GM18909 (cell line): ENCODE data around the gene MS4A3.
"Not testable (repeated sequence)": the region's sequence is repeated elsewhere in the genome, so short reads cannot be mapped to it uniquely, and the experiment has no call there.

Source experiments
- ATAC-seq: cut with Tn5 transposase; IDR thresholded peaks from one replicate; pipeline ENCODE4 v1.9.1; 2021; ENCODE audit warnings: mild to moderate bottlenecking; ENCODE audit not compliant: unreplicated experiment, poor library complexity

The MS4A3 gene

DNA sequence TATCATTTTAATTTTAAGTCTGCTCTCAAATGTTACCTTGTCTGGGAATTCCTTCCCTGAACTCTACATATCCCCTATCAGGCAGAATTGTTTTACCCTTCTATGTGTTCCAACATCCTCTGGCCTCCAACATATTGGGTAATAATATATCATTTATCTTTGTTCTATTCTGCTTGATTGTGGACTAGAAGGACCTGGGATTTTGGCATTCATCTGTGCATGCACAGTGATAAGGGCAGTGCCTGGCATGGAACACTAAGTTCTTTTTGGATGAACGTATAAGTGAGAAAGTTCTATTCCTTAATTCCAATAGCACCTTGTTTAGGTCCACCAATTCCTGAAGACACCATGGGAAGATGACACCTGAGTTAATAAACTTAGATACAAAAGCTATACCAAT is 30.8 kb downstream of the MS4A3 start:
- ATAC-seq = no peak

DNA sequence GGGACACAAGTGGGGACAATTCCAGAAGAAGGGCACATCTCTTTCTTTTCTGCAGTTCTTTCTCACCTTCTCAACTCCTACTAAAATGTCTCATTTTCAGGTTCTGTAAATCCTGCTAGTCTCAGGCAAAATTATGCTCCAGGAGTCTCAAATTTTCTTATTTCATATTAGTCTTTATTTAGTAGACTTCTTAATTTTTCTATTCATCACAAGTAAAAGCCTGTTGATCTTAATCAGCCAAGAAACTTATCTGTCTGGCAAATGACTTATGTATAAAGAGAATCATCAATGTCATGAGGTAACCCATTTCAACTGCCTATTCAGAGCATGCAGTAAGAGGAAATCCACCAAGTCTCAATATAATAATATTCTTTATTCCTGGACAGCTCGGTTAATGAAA is 31.9 kb downstream of the MS4A3 start, which contains the start of gene MS4A2:
MS4A2 (plus strand) TSS at position 301 of the 400 bp plus-strand sequence. CDS start 102 bp downstream, outside the sequence.
- ATAC-seq = no peak

DNA sequence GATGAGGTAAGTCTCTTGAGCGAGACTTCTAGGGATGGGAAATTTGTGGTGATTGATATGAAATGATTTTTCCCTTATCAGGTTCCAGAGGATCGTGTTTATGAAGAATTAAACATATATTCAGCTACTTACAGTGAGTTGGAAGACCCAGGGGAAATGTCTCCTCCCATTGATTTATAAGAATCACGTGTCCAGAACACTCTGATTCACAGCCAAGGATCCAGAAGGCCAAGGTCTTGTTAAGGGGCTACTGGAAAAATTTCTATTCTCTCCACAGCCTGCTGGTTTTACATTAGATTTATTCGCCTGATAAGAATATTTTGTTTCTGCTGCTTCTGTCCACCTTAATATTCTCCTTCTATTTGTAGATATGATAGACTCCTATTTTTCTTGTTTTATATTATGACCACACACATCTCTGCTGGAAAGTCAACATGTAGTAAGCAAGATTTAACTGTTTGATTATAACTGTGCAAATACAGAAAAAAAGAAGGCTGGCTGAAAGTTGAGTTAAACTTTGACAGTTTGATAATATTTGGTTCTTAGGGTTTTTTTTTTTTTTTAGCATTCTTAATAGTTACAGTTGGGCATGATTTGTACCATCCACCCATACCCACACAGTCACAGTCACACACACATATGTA is 39.1 kb downstream of the MS4A3 start:
- no peak for ATAC-seq

GRCh38 chr11:60097189-60097588 is 40.7 kb downstream of the MS4A3 start:
- no peak for ATAC-seq

DNA sequence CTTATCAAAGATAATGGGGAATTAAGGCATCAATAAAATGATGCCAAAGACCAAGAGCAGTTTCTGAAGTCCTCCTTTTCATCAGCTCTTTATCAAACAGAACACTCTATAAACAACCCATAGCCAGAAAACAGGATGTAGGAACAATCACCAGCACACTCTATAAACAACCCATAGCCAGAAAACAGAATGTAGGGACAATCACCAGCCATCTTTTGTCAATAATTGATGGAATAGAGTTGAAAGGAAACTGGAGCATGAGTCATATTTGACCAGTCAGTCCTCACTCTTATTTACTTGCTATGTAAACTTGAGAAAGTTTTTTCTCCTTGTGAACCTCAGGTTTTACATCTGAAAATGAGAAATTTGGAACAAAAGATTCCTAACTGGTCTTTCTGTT is 42.0 kb downstream of the MS4A3 start:
- ATAC-seq = peak; percentile 84

GRCh38 chr11:60100516-60100915 is 44.1 kb downstream of the MS4A3 start:
- no peak for ATAC-seq

- ATAC-seq = not testable (repeated sequence)
These were observed 44.9 kb downstream of the MS4A3 start for GRCh38 chr11:60101368-60101767.

GRCh38 chr11:60104471-60105115 is 48.1 kb downstream of the MS4A3 start:
- ATAC-seq = not testable (repeated sequence)

- ATAC-seq = not testable (repeated sequence)
These were observed 52.2 kb downstream of the MS4A3 start for GRCh38 chr11:60108631-60109030.

DNA sequence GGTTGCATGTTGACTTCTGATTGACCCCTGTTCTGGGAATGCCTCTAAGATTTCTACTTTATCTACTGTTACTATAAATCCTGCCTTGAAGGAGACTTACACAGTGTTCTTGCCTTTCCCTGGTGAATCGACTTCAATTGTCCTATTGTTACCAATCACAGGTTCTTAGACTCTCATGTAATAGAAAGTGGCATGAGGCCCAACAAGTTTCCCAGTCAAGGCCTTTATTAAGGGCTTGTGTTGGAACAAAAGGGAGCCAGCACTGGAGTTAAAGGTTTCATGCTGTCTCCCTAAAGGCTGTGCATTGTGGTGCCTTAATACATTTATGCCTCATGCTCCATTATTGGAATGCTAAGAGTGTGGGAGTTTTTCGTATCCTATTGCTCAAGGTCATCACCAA is 55.3 kb downstream of the MS4A3 start:
- no peak for ATAC-seq

- ATAC-seq = no peak
These were observed 60.7 kb downstream of the MS4A3 start for GRCh38 chr11:60116996-60117790.

DNA sequence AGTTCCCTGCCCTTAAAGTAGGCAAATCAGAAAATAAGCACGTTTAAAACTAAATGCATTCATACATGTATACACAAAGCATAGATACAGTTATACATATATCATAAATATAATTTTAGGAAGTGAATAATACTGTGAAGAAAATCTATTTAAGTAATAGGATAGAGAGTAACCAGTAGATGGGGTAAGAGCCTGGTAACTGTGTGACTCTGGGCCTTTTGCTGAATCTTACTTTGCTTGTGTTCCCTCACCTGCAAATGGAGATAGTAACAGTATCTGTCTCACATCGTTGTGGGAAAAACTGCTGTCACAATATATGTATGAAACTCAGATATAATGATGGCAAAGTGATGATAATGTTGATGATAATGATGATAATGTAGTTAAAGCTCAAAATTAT is 61.9 kb downstream of the MS4A3 start:
- ATAC-seq = no peak

DNA sequence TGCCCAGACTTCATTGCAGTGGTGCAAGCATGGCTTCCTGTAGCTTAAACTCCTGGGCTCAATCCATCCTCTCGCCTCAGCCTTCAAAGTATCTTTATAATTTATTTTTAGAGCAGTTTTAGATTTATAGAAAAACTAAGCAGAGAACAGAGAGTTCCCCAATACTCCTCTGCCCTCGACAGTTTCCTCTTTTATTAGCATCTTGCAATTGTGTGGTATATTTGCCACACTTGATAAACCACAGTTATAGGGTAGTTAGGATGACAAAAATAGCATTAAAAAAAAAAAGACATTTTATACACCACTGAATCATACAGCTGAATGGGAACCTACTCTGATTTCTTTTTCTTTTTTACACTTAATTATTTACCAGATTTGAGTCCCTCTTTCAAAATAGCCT is 63.2 kb downstream of the MS4A3 start:
- ATAC-seq = no peak
